Naive thymus-derived CD4-positive, alpha-beta T cell (primary cell): ENCODE results near the gene MARS1. TPM values are rescaled to one million over a fixed set of nuclear protein-coding genes. Genes with fewer than 3 reads are reported as not detected.
"Not testable (repeated sequence)": the region's sequence is repeated elsewhere in the genome, so short reads cannot be mapped to it uniquely, and the experiment has no call there.

ENCODE experiments used
- ATAC-seq: fragments of 150-1000 bp; cut with Tn5 transposase; 2 replicates; pipeline ENCODE4 v1.10.0; 2021; ENCODE audit warnings: mild to moderate bottlenecking, moderate library complexity
- CTCF ChIA-PET: fragments of 350-600 bp; sonication (Branson Sonifier 250); formaldehyde crosslinking; loops from one replicate; lab custom pipeline; 2021; ENCODE audit warnings: antibody characterized with exemption; lab: Charles Lee
- POLR2A ChIA-PET: fragments of 350-600 bp; sonication (Branson Sonifier 250); formaldehyde crosslinking; loops from one replicate; lab custom pipeline; 2021; ENCODE audit warnings: antibody characterized with exemption, inconsistent platforms; lab: Charles Lee
- DNase-seq, 9 donors: peaks; one replicate each; pipeline versions ENCODE4 v3.0.0 to v3.0.0-alpha.2; 2020 to 2022; ENCODE audit warnings: mixed read lengths in 1 of 9
- H3K27ac ChIP-seq: one replicate; pipeline ENCODE4 v1.7.0; 2013; ENCODE audit warnings: mild to moderate bottlenecking, low read depth, low read length, moderate library complexity
- H3K27me3 ChIP-seq, 2 donors: one replicate each; pipeline ENCODE4 v1.7.0; 2013; ENCODE audit warnings: low read length in 2 of 2, mild to moderate bottlenecking in 2 of 2, moderate library complexity in 2 of 2; ENCODE audit not compliant: control insufficient read depth in 2 of 2, insufficient read depth in 2 of 2
- H3K36me3 ChIP-seq, 3 experiments: 1 replicate in 2 of 3; 2 replicates in 1 of 3; pipeline ENCODE4 v1.7.0; 2013; ENCODE audit warnings: low read length in 3 of 3, mild to moderate bottlenecking in 3 of 3, moderate library complexity in 1 of 3; ENCODE audit not compliant: insufficient read depth in 3 of 3, control insufficient read depth in 2 of 3
- H3K4me1 ChIP-seq, 2 donors: one replicate each; pipeline ENCODE4 v1.7.0; 2013; ENCODE audit warnings: low read length in 2 of 2, mild to moderate bottlenecking in 2 of 2, moderate library complexity in 1 of 2; ENCODE audit not compliant: control insufficient read depth in 2 of 2, insufficient read depth in 2 of 2
- H3K4me3 ChIP-seq: 2 replicates; pipeline ENCODE4 v1.7.0; 2013; ENCODE audit warnings: mild to moderate bottlenecking, low read length
- H3K9me3 ChIP-seq, 3 experiments: 1 replicate in 2 of 3; 2 replicates in 1 of 3; pipeline ENCODE4 v1.7.0; 2013; ENCODE audit warnings: low read length in 3 of 3; ENCODE audit not compliant: control insufficient read depth in 2 of 3
- H3K27ac Mint-ChIP-seq, 9 donors: one replicate each; pipeline ENCODE4 v1.8.0; 2020 to 2022; ENCODE audit warnings: mixed read lengths in 9 of 9, mild to moderate bottlenecking in 8 of 9, moderate library complexity in 5 of 9, inconsistent platforms in 2 of 9
- H3K27me3 Mint-ChIP-seq, 5 donors: one replicate each; pipeline ENCODE4 v1.8.0; 2021 to 2022; ENCODE audit warnings: mixed read lengths in 5 of 5, mild to moderate bottlenecking in 1 of 5
- H3K36me3 Mint-ChIP-seq, 5 donors: one replicate each; pipeline ENCODE4 v1.8.0; 2020 to 2022; ENCODE audit warnings: mixed read lengths in 5 of 5, mild to moderate bottlenecking in 3 of 5, inconsistent platforms in 1 of 5
- H3K4me1 Mint-ChIP-seq, 7 donors: one replicate each; pipeline ENCODE4 v1.8.0; 2020 to 2022; ENCODE audit warnings: mixed read lengths in 7 of 7, mild to moderate bottlenecking in 3 of 7, inconsistent platforms in 1 of 7
- H3K4me3 Mint-ChIP-seq, 10 donors: one replicate each; pipeline ENCODE4 v1.8.0; 2020 to 2022; ENCODE audit warnings: mild to moderate bottlenecking in 10 of 10, mixed read lengths in 10 of 10, moderate library complexity in 6 of 10, inconsistent platforms in 2 of 10
- H3K9me3 Mint-ChIP-seq, 11 donors: one replicate each; pipeline ENCODE4 v1.8.0; 2020 to 2022; ENCODE audit warnings: mixed read lengths in 11 of 11, mild to moderate bottlenecking in 4 of 11, inconsistent platforms in 1 of 11, moderate library complexity in 1 of 11
- intact Hi-C, 2 donors: fragments of 100-400 bp; cut with micrococcal nuclease; formaldehyde crosslinking; loops; one replicate each; pipeline ENCODE4 v1.15.1; 2023
- polyA plus RNA-seq, 2 donors: library from polyadenylated mRNA; unstranded; fragments of 300-500 nt; fragmentation: Illumina TruSeq; gene quantifications; one replicate each; pipeline ENCODE4 v1.2.3, GENCODE V29; 2021
- total RNA-seq, 6 experiments: library from RNA in 5 of 6; stranded (reverse) in 5 of 6; gene quantifications; 1 replicate in 5 of 6; 2 replicates in 1 of 6; pipeline ENCODE4 v1.2.3 and lab custom pipeline; 2021 to 2026

MARS1 gene
- total and polyA plus RNA-seq, 7 experiments from 2014 or later = 86.0 to 229 (median 184) TPM

- Mint-ChIP-seq H3K4me3 (no peak overlapping the region), H3K9me3 (no peaks in the 10 kb centered on the region), H3K4me1 (peaks cover 0 to 22% (median 19%) of the 10 kb centered on the region in 7 donors), H3K27ac (no peak overlapping the region), H3K36me3 (no peaks in the 10 kb centered on the region), H3K27me3 (peaks cover 0 to 24% (median 6%) of the 10 kb centered on the region in 5 donors)
- Histone ChIP-seq H3K9me3 (no peaks in the 10 kb centered on the region), H3K27me3 (no peaks in the 10 kb centered on the region), H3K4me1 (peaks cover 0 to 3% of the 10 kb centered on the region in 2 donors), H3K4me3 (no peak overlapping the region), H3K36me3 (no peaks in the 10 kb centered on the region), H3K27ac (no peak overlapping the region)
- intact Hi-C loops = no loop called here
- ChIA-PET POLR2A (interaction anchor here (0.5 kb wide), 1 partner anchor 225 kb away, joined by 3 read pairs; no protein-coding TSS in a partner anchor), CTCF (no interaction called here)
- ATAC-seq (no peak), DNase-seq (no peak)
Observed at GRCh38 chr12:57553343-57554202, 65.7 kb downstream of the MARS1 start.

GRCh38 chr12:57554453-57554852 lies 66.6 kb downstream of the MARS1 start:
- Mint-ChIP-seq H3K36me3 (no peaks in the 10 kb centered on the region), H3K4me1 (peaks cover 0 to 15% (median 13%) of the 10 kb centered on the region in 7 donors), H3K9me3 (no peaks in the 10 kb centered on the region), H3K27ac (no peak overlapping the region), H3K4me3 (no peak overlapping the region), H3K27me3 (peaks cover 0 to 15% (median 5%) of the 10 kb centered on the region in 5 donors)
- Histone ChIP-seq H3K4me3 (no peak overlapping the region), H3K4me1 (peaks cover 0 to 3% of the 10 kb centered on the region in 2 donors), H3K9me3 (no peaks in the 10 kb centered on the region), H3K36me3 (no peaks in the 10 kb centered on the region), H3K27me3 (no peaks in the 10 kb centered on the region), H3K27ac (no peak overlapping the region)
- CTCF ChIA-PET = no interaction called here
- POLR2A ChIA-PET = no interaction called here
- intact Hi-C loops = no loop called here
- ATAC-seq (no peak), DNase-seq (no peak)

- ATAC-seq = no peak
- Mint-ChIP-seq H3K9me3 (no peaks in the 10 kb centered on the region), H3K4me1 (peaks cover 0 to 14% (median 12%) of the 10 kb centered on the region in 7 donors), H3K36me3 (no peaks in the 10 kb centered on the region), H3K4me3 (no peak overlapping the region), H3K27ac (no peak overlapping the region), H3K27me3 (peaks cover 0 to 14% (median 4%) of the 10 kb centered on the region in 5 donors)
- CTCF ChIA-PET = no interaction called here
- POLR2A ChIA-PET = no interaction called here
- Histone ChIP-seq H3K27ac (no peak overlapping the region), H3K36me3 (no peaks in the 10 kb centered on the region), H3K9me3 (no peaks in the 10 kb centered on the region), H3K4me3 (no peak overlapping the region), H3K27me3 (no peaks in the 10 kb centered on the region), H3K4me1 (peaks cover 0 to 3% of the 10 kb centered on the region in 2 donors)
- intact Hi-C loops = no loop called here
- no peak for DNase-seq
Observed at GRCh38 chr12:57554897-57555296, 67.0 kb downstream of the MARS1 start.

GRCh38 chr12:57558864-57559263 lies 71.0 kb downstream of the MARS1 start:
- ChIA-PET POLR2A (interaction anchor here (0.9 kb wide), 1 partner anchor 39 kb away, joined by 3 read pairs; no protein-coding TSS in a partner anchor), CTCF (no interaction called here)
- Histone ChIP-seq H3K36me3 (no peaks in the 10 kb centered on the region), H3K4me1 (no peaks in the 10 kb centered on the region), H3K27me3 (no peaks in the 10 kb centered on the region), H3K27ac (no peak overlapping the region), H3K9me3 (no peaks in the 10 kb centered on the region), H3K4me3 (no peak overlapping the region)
- peaks cover 0 to 22% (median 4%) of the 10 kb centered on the region in 5 donors for H3K27me3 Mint-ChIP-seq
- ATAC-seq = no peak
- no peak for DNase-seq
- no peaks in the 10 kb centered on the region for H3K9me3 Mint-ChIP-seq
- peaks cover 0 to 7% (median 0%) of the 10 kb centered on the region in 7 donors for H3K4me1 Mint-ChIP-seq
- H3K27ac Mint-ChIP-seq = no peak overlapping the region
- intact Hi-C loops = no loop called here
- H3K36me3 Mint-ChIP-seq = peaks cover 0 to under 1% (median 0%) of the 10 kb centered on the region in 5 donors
- H3K4me3 Mint-ChIP-seq = no peak overlapping the region

GRCh38 chr12:57560516-57560915 lies 72.6 kb downstream of the MARS1 start:
- Mint-ChIP-seq H3K4me3 (no peak overlapping the region), H3K27ac (no peak overlapping the region), H3K27me3 (peaks cover 0 to 19% (median 4%) of the 10 kb centered on the region in 5 donors), H3K4me1 (peaks cover 0 to 7% (median 0%) of the 10 kb centered on the region in 7 donors), H3K36me3 (peaks cover 0 to 5% (median 0%) of the 10 kb centered on the region in 5 donors), H3K9me3 (no peaks in the 10 kb centered on the region)
- POLR2A ChIA-PET = no interaction called here
- DNase-seq (no peak), ATAC-seq (no peak)
- no peak overlapping the region for H3K4me3 ChIP-seq
- CTCF ChIA-PET = no interaction called here
- intact Hi-C loops = no loop called here
- H3K36me3 ChIP-seq = no peaks in the 10 kb centered on the region
- no peaks in the 10 kb centered on the region for H3K4me1 ChIP-seq
- no peaks in the 10 kb centered on the region for H3K27me3 ChIP-seq
- no peaks in the 10 kb centered on the region for H3K9me3 ChIP-seq
- H3K27ac ChIP-seq = no peak overlapping the region

- POLR2A ChIA-PET, H3K27ac ChIP-seq, H3K4me1 ChIP-seq, H3K36me3 Mint-ChIP-seq, H3K4me1 Mint-ChIP-seq, DNase-seq, H3K4me3 ChIP-seq, ATAC-seq, H3K36me3 ChIP-seq, H3K9me3 Mint-ChIP-seq, intact Hi-C loops, H3K27ac Mint-ChIP-seq, H3K27me3 ChIP-seq, H3K9me3 ChIP-seq, H3K4me3 Mint-ChIP-seq, CTCF ChIA-PET: not testable (repeated sequence)
- H3K27me3 Mint-ChIP-seq = peaks cover 0 to 19% (median 4%) of the 10 kb centered on the region in 5 donors
Observed at GRCh38 chr12:57561117-57561516, 73.2 kb downstream of the MARS1 start.
